Pons (tissue), 1 donor: Measurements from ENCODE around the gene FGFR4.

Experiments used
- DNase-seq: peaks from one replicate; pipeline ENCODE4 v3.0.0-alpha.2; 2016; ENCODE audit warnings: low spot score

The FGFR4 gene

DNA sequence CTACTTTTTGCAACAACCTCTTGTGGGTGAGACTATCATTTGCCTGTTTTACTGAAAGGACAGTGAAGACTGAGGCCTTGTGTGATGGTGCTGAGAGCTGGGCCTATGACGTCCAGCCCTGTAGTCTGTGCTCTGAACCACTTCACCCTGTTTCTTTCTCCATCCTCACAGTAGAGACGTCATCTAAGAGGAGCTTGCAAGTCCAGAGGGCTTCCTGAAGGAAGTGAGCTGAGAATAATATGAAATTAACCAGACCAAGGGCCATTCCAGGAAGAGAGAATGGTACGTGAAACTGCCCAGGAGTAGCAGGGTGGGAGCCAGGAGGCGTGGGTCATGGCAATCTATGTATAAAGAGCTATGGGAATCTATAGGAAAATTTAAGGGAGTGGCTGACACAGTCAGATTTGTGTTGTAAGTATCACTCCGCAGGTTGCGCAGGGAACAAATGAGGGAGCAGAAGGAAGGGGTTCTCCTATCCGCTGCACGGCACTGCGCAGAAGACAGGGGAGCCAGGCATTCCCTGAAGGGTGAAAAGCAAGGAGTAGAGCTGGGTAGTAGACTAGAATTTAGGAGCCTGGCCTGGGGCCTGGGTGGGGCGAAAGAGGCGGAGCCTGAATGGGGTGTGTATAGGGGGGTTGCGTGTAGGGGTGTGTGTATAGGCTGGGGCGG is 596 bp upstream of the FGFR4 start:
- no peak for DNase-seq

- no peak for DNase-seq
Measured at GRCh38 chr5:177087398-177088005, 787 bp downstream of the FGFR4 start.

- DNase-seq = no peak
Measured at GRCh38 chr5:177089127-177089526, 2.4 kb downstream of the FGFR4 start.

DNA sequence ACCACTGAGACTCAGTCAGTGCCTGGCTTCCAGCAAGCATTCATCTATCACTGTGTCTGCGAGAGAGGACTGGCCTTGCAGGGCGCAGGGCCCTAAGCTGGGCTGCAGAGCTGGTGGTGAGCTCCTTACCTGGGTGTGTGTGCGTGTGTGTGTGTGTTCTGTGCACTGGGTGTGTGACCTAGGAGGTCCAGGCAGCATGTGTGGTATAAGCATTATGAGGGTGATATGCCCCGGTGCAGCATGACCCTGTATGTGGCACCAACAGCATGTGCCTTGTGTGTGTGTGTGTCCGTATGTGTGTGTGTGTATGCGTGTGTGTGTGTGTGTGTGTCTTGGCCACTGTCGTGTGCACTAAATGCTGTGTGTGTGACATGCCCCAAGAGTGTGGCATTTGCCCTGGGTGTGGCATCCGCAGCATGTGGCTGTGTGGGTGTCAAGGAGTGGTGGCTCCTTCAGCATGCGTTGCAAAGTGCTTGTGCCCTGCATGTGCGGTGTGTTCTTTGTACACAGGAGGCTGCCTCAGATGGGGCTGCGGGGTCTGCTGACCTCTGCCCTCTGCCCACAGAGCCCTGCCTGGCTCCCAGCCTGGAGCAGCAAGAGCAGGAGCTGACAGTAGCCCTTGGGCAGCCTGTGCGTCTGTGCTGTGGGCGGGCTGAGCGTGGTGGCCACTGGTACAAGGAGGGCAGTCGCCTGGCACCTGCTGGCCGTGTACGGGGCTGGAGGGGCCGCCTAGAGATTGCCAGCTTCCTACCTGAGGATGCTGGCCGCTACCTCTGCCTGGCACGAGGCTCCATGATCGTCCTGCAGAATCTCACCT is 3.3 kb downstream of the FGFR4 start:
- no peak for DNase-seq

GRCh38 chr5:177090813-177091212 is 4.1 kb downstream of the FGFR4 start:
- no peak for DNase-seq

- DNase-seq = no peak
Measured at GRCh38 chr5:177091232-177091631, 4.5 kb downstream of the FGFR4 start.

DNA sequence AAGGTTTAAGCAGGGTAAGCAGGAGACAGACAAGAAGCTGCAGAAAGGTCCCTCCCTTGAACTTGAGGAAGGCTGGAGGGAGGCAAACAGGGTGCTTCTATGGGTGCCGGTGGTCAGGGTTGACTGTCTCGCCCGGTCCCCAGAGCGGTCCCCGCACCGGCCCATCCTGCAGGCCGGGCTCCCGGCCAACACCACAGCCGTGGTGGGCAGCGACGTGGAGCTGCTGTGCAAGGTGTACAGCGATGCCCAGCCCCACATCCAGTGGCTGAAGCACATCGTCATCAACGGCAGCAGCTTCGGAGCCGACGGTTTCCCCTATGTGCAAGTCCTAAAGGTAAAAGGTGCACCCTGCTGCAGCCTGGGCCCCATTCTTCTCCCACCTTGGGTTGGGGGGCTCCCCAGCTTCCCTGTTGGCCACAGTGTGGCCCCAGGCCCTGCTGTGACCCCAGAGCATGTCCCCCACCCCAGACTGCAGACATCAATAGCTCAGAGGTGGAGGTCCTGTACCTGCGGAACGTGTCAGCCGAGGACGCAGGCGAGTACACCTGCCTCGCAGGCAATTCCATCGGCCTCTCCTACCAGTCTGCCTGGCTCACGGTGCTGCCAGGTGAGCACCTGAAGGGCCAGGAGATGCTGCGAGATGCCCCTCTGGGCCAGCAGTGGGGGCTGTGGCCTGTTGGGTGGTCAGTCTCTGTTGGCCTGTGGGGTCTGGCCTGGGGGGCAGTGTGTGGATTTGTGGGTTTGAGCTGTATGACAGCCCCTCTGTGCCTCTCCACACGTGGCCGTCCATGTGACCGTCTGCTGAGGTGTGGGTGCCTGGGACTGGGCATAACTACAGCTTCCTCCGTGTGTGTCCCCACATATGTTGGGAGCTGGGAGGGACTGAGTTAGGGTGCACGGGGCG is 5.7 kb downstream of the FGFR4 start:
- no peak for DNase-seq

DNA sequence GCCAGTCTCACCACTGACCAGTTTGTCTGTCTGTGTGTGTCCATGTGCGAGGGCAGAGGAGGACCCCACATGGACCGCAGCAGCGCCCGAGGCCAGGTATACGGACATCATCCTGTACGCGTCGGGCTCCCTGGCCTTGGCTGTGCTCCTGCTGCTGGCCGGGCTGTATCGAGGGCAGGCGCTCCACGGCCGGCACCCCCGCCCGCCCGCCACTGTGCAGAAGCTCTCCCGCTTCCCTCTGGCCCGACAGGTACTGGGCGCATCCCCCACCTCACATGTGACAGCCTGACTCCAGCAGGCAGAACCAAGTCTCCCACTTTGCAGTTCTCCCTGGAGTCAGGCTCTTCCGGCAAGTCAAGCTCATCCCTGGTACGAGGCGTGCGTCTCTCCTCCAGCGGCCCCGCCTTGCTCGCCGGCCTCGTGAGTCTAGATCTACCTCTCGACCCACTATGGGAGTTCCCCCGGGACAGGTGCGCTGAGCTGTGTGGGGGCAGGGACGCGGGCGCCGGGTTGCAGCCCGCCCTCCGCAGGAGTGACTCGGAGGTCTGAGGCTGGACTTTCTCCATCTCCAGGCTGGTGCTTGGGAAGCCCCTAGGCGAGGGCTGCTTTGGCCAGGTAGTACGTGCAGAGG is 6.5 kb downstream of the FGFR4 start:
- DNase-seq = no peak

GRCh38 chr5:177093803-177094202 is 7.1 kb downstream of the FGFR4 start:
- no peak for DNase-seq

DNA sequence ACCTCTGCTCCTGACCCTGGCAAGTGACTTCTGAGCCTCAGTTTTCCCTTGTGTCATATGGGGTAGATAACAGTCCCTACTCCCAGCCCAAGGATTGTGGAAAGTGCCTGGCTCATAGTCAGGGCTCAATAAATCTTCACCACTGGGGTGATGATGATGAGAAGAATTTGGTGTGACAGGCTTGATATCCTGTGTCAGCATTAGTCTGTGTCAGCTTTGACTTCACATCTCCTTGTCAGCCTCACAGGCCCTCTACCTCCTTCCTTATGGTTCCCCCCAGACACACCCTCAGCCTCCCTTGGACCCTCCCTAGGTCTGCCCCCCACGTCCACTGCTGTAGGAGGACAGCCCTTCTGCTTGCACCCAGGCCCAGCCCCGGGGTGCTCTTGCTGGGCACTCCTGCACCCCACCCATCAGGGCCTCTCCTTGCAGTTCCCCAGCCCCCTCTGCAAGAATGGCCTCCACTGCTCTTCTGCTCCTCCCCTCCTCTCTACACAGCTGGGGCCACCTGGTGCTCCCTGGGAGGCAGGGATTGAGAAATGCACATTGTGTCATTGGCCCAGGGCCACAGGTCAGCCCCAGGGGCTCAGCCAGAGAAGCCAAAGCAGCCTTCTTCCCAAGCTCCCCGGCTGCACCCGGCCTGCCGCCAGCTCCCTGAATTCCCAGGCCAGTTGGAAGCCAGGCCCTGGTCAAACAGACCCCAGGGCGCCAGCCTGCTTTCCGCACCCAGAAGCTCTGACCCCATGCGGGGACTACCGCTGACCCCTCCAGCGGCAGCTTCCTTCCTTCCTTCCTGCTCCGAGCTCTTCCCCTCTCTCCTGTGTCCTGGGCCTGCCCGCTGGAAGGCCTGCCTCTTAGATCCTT is 7.7 kb downstream of the FGFR4 start:
- DNase-seq = no peak

GRCh38 chr5:177095088-177095669 is 8.5 kb downstream of the FGFR4 start:
- DNase-seq = no peak

DNA sequence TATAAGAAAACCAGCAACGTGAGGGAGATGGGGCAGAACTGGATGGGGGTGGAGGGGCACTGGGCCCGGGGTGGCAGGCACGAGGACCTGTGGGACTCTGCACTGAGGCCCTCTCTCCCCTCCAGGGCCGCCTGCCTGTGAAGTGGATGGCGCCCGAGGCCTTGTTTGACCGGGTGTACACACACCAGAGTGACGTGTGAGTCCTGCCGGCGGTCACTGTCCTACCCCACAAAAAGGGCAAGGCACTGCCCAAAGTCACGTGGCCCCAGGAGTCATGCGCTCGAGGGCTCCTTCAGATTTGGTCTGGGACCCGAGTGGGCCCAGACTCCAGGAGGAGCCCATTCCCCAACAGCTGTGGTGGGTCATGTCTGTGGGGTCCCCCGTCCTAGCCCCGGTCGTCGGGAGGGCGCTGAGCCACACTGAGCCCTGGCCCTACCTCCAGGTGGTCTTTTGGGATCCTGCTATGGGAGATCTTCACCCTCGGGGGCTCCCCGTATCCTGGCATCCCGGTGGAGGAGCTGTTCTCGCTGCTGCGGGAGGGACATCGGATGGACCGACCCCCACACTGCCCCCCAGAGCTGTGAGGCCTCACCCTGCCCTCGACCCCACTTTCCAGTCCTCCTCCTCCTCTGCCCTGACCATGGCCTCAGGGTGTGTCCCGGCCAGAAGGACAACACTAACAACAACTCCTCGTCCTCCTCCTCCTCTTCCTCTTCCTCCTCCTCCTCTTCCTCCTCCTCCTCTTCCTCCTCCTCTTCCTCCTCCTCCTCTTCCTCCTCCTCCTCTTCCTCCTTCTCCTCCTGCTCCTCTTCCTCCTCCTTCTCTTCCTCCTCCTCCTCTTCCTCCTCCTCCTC is 9.7 kb downstream of the FGFR4 start:
- no peak for DNase-seq

DNA sequence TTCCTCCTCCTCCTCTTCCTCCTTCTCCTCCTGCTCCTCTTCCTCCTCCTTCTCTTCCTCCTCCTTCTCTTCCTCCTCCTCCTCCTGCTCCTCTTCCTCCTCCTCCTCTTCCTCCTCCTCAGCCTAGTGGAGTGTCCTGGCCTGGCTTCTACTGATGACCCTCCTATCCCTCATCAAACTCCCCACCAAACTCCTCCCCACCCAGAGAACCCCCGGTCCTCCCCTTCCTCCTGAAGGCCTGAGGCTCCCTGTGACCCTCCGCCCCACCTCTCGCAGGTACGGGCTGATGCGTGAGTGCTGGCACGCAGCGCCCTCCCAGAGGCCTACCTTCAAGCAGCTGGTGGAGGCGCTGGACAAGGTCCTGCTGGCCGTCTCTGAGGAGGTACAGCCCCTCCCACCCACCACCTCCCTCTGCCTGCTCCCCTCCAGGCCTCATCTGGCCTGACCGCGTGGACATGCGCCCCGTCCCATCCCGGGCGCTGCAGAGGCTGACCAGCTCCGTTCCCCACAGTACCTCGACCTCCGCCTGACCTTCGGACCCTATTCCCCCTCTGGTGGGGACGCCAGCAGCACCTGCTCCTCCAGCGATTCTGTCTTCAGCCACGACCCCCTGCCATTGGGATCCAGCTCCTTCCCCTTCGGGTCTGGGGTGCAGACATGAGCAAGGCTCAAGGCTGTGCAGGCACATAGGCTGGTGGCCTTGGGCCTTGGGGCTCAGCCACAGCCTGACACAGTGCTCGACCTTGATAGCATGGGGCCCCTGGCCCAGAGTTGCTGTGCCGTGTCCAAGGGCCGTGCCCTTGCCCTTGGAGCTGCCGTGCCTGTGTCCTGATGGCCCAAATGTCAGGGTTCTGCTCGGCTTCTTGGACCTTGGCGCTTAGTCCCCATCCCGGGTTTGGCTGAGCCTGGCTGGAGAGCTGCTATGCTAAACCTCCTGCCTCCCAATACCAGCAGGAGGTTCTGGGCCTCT is 10.6 kb downstream of the FGFR4 start:
- DNase-seq = no peak

DNA sequence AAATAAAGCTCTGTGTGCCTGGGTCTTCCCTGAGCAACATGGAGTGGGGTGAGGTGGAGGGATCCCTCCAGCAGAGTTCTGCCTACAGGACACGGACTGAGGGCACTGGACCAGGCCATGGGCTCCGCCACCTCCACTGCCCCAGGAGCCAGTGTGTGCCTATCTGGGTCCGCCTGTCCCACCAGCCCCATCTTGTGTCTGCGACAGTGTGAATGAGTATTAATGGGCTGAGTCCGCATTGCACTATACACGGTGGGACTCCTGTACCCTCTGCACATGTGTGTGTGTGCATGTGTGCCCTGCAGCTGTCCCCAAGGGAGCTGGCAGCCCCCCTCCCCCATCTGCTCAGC is 11.4 kb downstream of the FGFR4 start:
- no peak for DNase-seq

- no peak for DNase-seq
Measured at GRCh38 chr5:177098470-177099141, 11.9 kb downstream of the FGFR4 start.

DNA sequence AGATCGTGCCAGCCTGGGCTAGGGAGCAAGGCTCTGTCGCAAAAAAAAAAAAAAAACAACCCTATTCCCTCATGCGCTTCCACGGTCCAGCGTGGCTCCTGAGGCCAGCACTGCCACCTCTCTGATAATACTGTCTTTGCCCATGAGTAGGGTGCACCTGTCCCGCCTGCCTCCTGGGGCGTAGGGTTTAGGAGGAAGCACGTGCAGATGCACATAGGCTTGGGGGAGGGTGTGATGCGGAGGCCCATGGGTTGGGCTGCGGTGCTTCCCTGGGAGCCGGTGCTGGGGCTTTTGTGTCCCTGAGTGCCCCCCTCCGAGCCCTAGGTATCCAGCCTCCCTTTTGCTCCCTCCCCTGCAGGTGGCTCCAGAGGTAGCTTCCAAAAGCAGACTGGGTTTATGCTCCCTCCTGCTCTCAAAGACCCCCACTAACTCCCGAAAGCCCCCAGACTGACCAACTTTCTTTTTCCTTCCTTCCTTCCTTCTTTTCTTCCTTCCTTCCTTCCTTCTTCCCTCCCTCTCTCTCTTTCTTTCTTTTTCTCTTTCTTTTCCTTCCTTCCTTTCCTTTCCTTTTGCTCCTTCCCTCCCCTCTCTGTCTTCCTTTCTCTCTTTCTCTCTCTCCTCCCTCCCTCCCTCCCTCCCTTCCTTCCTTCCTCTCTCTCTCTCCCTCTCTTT is 12.8 kb downstream of the FGFR4 start:
- DNase-seq = no peak

DNA sequence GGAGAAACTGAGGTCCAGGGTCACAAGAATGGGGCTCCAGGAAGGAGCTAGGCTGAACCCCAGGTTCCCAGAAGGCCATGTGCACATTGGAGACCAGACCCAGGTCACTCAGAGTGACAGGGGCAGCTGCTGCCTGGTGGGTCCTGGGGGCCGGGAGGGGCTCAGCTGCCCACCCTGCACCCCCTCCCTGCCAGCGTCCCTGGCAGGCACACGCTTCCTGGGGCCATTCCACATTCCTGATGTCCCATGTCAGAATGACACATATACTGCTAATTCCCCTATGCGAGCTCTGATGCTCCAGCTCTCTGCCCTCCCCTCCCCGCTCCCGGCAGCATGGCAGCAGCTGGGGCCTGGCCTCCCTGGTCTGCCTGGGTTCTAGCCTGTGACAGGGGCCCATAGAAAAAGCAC is 14.0 kb downstream of the FGFR4 start:
- no peak for DNase-seq
